Liver (tissue), 9 donors: ENCODE results near the gene CROCC2. TPM values are rescaled to one million over a fixed set of nuclear protein-coding genes. Genes with fewer than 3 reads are reported as not detected.

Experiments used
- DNase-seq: peaks from one replicate; pipeline ENCODE4 v3.0.0-alpha.2; 2017; ENCODE audit warnings: low spot score
- H3K27ac ChIP-seq, 2 donors: one replicate each; pipeline ENCODE4 v1.7.0; 2013; ENCODE audit warnings: inconsistent platforms in 2 of 2, low read length in 2 of 2, control low read depth in 1 of 2, low read depth in 1 of 2, mild to moderate bottlenecking in 1 of 2
- H3K27me3 ChIP-seq, 4 donors: one replicate each; pipeline versions ENCODE4 v1.6.1 to v1.7.0; 2013; ENCODE audit warnings: low read length in 3 of 4, inconsistent platforms in 1 of 4, mild to moderate bottlenecking in 1 of 4, moderate library complexity in 1 of 4; ENCODE audit not compliant: control insufficient read depth in 4 of 4, insufficient read depth in 4 of 4
- H3K36me3 ChIP-seq, 4 donors: one replicate each; pipeline versions ENCODE4 v1.6.1 to v1.7.0; 2013; ENCODE audit warnings: low read length in 3 of 4, mild to moderate bottlenecking in 3 of 4, low read depth in 1 of 4, moderate library complexity in 1 of 4; ENCODE audit not compliant: control insufficient read depth in 4 of 4, insufficient read depth in 3 of 4
- H3K4me1 ChIP-seq, 4 donors: one replicate each; pipeline versions ENCODE4 v1.6.1 to v1.7.0; 2013; ENCODE audit warnings: low read length in 3 of 4, mild to moderate bottlenecking in 3 of 4, moderate library complexity in 1 of 4; ENCODE audit not compliant: control insufficient read depth in 4 of 4, insufficient read depth in 4 of 4
- H3K4me3 ChIP-seq, 3 donors: one replicate each; pipeline versions ENCODE4 v1.6.1 to v1.7.0; 2013; ENCODE audit warnings: low read length in 3 of 3, control low read depth in 1 of 3, low read depth in 1 of 3, mild to moderate bottlenecking in 1 of 3
- H3K9ac ChIP-seq, 2 donors: one replicate each; pipeline ENCODE4 v1.7.0; 2013; ENCODE audit warnings: low read length in 2 of 2, mild to moderate bottlenecking in 2 of 2, moderate library complexity in 2 of 2, control low read depth in 1 of 2, low read depth in 1 of 2
- H3K9me3 ChIP-seq, 4 donors: one replicate each; pipeline versions ENCODE4 v1.6.1 to v1.7.0; 2013; ENCODE audit warnings: low read length in 3 of 4; ENCODE audit not compliant: control insufficient read depth in 4 of 4
- ATF3 ChIP-seq: IDR thresholded peaks from 2 replicates; pipeline ENCODE4 v1.6.1; 2016; ENCODE audit warnings: antibody characterized with exemption
- CTCF ChIP-seq: fragments of 150-350 bp; IDR thresholded peaks from 2 replicates; pipeline ENCODE4 v1.5.1; 2017; ENCODE audit warnings: improper control_type of control experiment, low read depth, low read length; ENCODE audit not compliant: missing input control
- EGR1 ChIP-seq, 2 donors: IDR thresholded peaks; 2 replicates each; pipeline ENCODE4 v1.6.1; 2016 to 2018; ENCODE audit warnings: antibody characterized with exemption in 2 of 2, low read depth in 2 of 2
- FOXA1 ChIP-seq: IDR thresholded peaks from 2 replicates; pipeline ENCODE4 v1.6.1; 2016; ENCODE audit warnings: antibody characterized with exemption
- GABPA ChIP-seq, 2 donors: IDR thresholded peaks in 1 of 2; conservative IDR thresholded peaks in 1 of 2; 2 replicates each; pipeline ENCODE4 v1.6.1; 2016; ENCODE audit warnings: antibody characterized with exemption in 2 of 2, mild to moderate bottlenecking in 1 of 2, moderate library complexity in 1 of 2
- HNF4A ChIP-seq, 2 donors: conservative IDR thresholded peaks; 2 replicates each; pipeline ENCODE4 v1.6.1; 2016; ENCODE audit warnings: antibody characterized with exemption in 2 of 2, mild to moderate bottlenecking in 2 of 2
- HNF4G ChIP-seq: IDR thresholded peaks from 2 replicates; pipeline ENCODE4 v1.6.1; 2016; ENCODE audit warnings: antibody characterized with exemption
- JUND ChIP-seq, 2 donors: IDR thresholded peaks; 2 replicates each; pipeline ENCODE4 v1.6.1; 2016; ENCODE audit warnings: antibody characterized with exemption in 2 of 2
- MAX ChIP-seq: IDR thresholded peaks from 2 replicates; pipeline ENCODE4 v1.6.1; 2016; ENCODE audit warnings: antibody characterized with exemption
- NR2F2 ChIP-seq: IDR thresholded peaks from 2 replicates; pipeline ENCODE4 v1.6.1; 2016; ENCODE audit warnings: antibody characterized with exemption
- RAD21 ChIP-seq, 2 donors: IDR thresholded peaks; 2 replicates each; pipeline ENCODE4 v1.6.1; 2016; ENCODE audit warnings: antibody characterized with exemption in 2 of 2, mild to moderate bottlenecking in 2 of 2
- REST ChIP-seq: IDR thresholded peaks from 2 replicates; pipeline ENCODE4 v1.6.1; 2016; ENCODE audit warnings: antibody characterized with exemption, mild to moderate bottlenecking
- RXRA ChIP-seq, 2 donors: IDR thresholded peaks; 2 replicates each; pipeline ENCODE4 v1.6.1; 2017 to 2018; ENCODE audit warnings: antibody characterized with exemption in 2 of 2, mild to moderate bottlenecking in 1 of 2
- SP1 ChIP-seq: IDR thresholded peaks from 2 replicates; pipeline ENCODE4 v1.6.1; 2018; ENCODE audit warnings: antibody characterized with exemption, mild to moderate bottlenecking
- TAF1 ChIP-seq: conservative IDR thresholded peaks from 2 replicates; pipeline ENCODE4 v1.6.1; 2016; ENCODE audit warnings: antibody characterized with exemption, mild to moderate bottlenecking
- YY1 ChIP-seq: IDR thresholded peaks from 2 replicates; pipeline ENCODE4 v1.6.1; 2016; ENCODE audit warnings: antibody characterized with exemption, mild to moderate bottlenecking
- ZBTB33 ChIP-seq: IDR thresholded peaks from 2 replicates; pipeline ENCODE4 v1.6.1; 2016; ENCODE audit warnings: antibody characterized with exemption
- WGBS: extraction: QIAGEN DNeasy Blood & Tissue Kit; methylation state at CpG from one replicate; pipeline ENCODE4 v1.1.7; 2013; 5-methylcytosine and 5-hydroxymethylcytosine counted together
- polyA plus RNA-seq, 2 donors: library from polyadenylated mRNA; stranded (reverse) in 1 of 2; unstranded in 1 of 2; fragments of 200-250 nt in 1 of 2; fragments of >200 nt in 1 of 2; fragmentation: Nextera tagmentation in 1 of 2; extraction: Ambion mirVana in 1 of 2; gene quantifications; one replicate each; pipeline versions ENCODE4 v1.2.1 to v1.2.3, GENCODE V29; 2013 to 2015
- total RNA-seq, 2 donors: library from RNA; depleted of rRNA; stranded (reverse); fragments of >200 nt; gene quantifications; one replicate each; pipeline ENCODE4 v1.2.3, GENCODE V29; 2014
- donor health status: healthy.
- donor health status: healthy.
- donor health status: healthy.
- donor health status: healthy.
- donor health status: healthy.

CROCC2 gene
- total and polyA plus RNA-seq, 4 donors, result under 0.01 to 0.13 (median 0.05) TPM

- Histone ChIP-seq H3K9me3 (no peaks in the 10 kb centered on the region), H3K4me3 (no peak overlapping the region), H3K9ac (no peak overlapping the region), H3K4me1 (peaks cover 7 to 21% (median 18%) of the 10 kb centered on the region in 4 donors), H3K27me3 (no peaks in the 10 kb centered on the region), H3K27ac (no peak overlapping the region), H3K36me3 (no peaks in the 10 kb centered on the region)
- no peak for DNase-seq
- WGBS, result 88% methylated on average over 11 of the region's 11 CpGs
- TF ChIP-seq EGR1 (IDR thresholded peaks at IDR 0.05; ENCODE audit: low read depth in 2 of 2) (no peak), RAD21 (IDR thresholded peaks at IDR 0.05) (no peak), NR2F2 (no peak), HNF4G (no peak), FOXA1 (no peak), HNF4A (conservative IDR thresholded peaks at IDR 0.05) (no peak), MAX (no peak), CTCF (no peak), REST (no peak), SP1 (no peak), JUND (IDR thresholded peaks at IDR 0.05) (no peak), RXRA (IDR thresholded peaks at IDR 0.05) (no peak), TAF1 (no peak), YY1 (no peak), GABPA (IDR thresholded peaks at IDR 0.05 in 1 of 2, conservative IDR thresholded peaks at IDR 0.05 in 1 of 2) (no peak), ATF3 (no peak), ZBTB33 (no peak)
Measured at GRCh38 chr2:240972201-240972600, 66.1 kb downstream of the CROCC2 start.
